DLD1 (cell line): Measurements from ENCODE around the gene ZNF543.
"Not testable (repeated sequence)": the region's sequence is repeated elsewhere in the genome, so short reads cannot be mapped to it uniquely, and the experiment has no call there.

Source experiments
- in situ Hi-C: cut with HindIII; loops from 2 replicates; pipeline ENCODE4 v1.10.0; 2017; ENCODE audit warnings: low sequenced_read_pairs

The ZNF543 gene

GRCh38 chr19:57320180-57321084 is at the start of gene ZNF543:
Gene ZNF543 (plus strand): TSS chr19:57320472. CDS start chr19:57320854, 382 bp downstream.
- in situ Hi-C loops: no loop called here

GRCh38 chr19:57271280-57271679 is 49.0 kb upstream of the ZNF543 start:
- in situ Hi-C loops: no loop called here

GRCh38 chr19:57273014-57273413 is 47.3 kb upstream of the ZNF543 start:
- in situ Hi-C loops: no loop called here

GRCh38 chr19:57276430-57276829 is 43.8 kb upstream of the ZNF543 start:
- in situ Hi-C loops: no loop called here

- in situ Hi-C loops: not testable (repeated sequence)
These were observed 41.8 kb upstream of the ZNF543 start for GRCh38 chr19:57278481-57278880.

- in situ Hi-C loops: no loop called here
These were observed 40.7 kb upstream of the ZNF543 start for GRCh38 chr19:57279418-57280164.

GRCh38 chr19:57280165-57280961 is 39.9 kb upstream of the ZNF543 start, which contains the start of gene ZNF460:
Gene ZNF460 (plus strand): TSS chr19:57280485. CDS start chr19:57280807, 322 bp downstream.
- in situ Hi-C loops: no loop called here

- in situ Hi-C loops: no loop called here
These were observed 39.3 kb upstream of the ZNF543 start for GRCh38 chr19:57280962-57281400.

GRCh38 chr19:57282011-57282643 is 38.1 kb upstream of the ZNF543 start:
- in situ Hi-C loops: no loop called here

GRCh38 chr19:57288373-57288772 is 31.9 kb upstream of the ZNF543 start:
- in situ Hi-C loops: no loop called here

- in situ Hi-C loops: no loop called here
These were observed 29.3 kb upstream of the ZNF543 start for GRCh38 chr19:57290970-57291369.

GRCh38 chr19:57292547-57292946 is 27.7 kb upstream of the ZNF543 start:
- in situ Hi-C loops: no loop called here

- in situ Hi-C loops: no loop called here
These were observed 26.6 kb upstream of the ZNF543 start for GRCh38 chr19:57293719-57294118.

- in situ Hi-C loops: no loop called here
These were observed 18.2 kb upstream of the ZNF543 start for GRCh38 chr19:57302020-57302465.

- in situ Hi-C loops: no loop called here
These were observed 17.4 kb upstream of the ZNF543 start for GRCh38 chr19:57302727-57303401.

GRCh38 chr19:57305056-57305455 is 15.2 kb upstream of the ZNF543 start:
- in situ Hi-C loops: no loop called here

GRCh38 chr19:57308514-57308913 is 11.8 kb upstream of the ZNF543 start:
- in situ Hi-C loops: no loop called here

- in situ Hi-C loops: no loop called here
These were observed 9.5 kb upstream of the ZNF543 start for GRCh38 chr19:57310792-57311191.

- in situ Hi-C loops: no loop called here
These were observed 6.1 kb upstream of the ZNF543 start for GRCh38 chr19:57314146-57314545.

GRCh38 chr19:57317503-57317902 is 2.8 kb upstream of the ZNF543 start:
- in situ Hi-C loops: no loop called here
